GM18907 (cell line): ENCODE data around the gene SEMA4A.
A peak's percentile ranks its signal among the peaks of the same experiment; 100 is the strongest.
"Not testable (repeated sequence)": the region's sequence is repeated elsewhere in the genome, so short reads cannot be mapped to it uniquely, and the experiment has no call there.

Experiments used
- ATAC-seq: cut with Tn5 transposase; IDR thresholded peaks from one replicate; pipeline ENCODE4 v1.9.1; 2021; ENCODE audit warnings: mild to moderate bottlenecking, moderate library complexity; ENCODE audit not compliant: unreplicated experiment

SEMA4A gene

DNA sequence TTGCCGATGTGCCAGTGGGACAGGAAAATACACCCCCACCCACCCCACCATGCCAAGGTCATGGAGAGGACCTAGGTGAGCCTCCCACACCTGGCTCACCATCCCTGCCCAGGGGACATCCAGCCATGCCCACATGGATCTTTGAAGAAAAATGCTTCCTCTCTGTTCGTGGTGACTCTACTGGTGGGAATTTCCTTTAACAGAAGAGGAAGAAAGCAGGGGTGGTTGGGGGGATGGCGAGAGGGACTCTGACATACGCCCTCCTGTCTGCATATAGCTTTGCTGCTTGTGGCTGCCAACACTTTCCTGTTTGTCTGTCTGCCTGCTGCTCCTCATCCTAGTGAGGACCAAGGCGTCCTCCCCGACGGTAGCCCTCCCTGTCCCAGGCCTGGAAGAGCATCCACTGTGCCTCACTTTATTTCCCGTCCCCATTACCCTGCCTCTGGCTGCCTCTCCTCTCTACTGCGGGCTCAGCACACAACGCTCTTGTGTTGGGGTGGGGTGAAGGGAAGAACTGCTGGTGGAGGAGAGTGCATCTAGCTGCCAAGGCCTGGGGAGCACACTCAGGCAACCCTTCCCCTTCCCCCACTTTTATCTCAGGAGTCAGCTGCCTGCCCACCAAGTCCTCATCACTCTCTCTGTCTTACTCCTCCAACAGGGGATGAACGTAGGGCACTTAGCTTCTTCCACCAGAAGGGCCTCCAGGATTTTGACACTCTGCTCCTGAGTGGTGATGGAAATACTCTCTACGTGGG is 2.5 kb downstream of the SEMA4A start:
- ATAC-seq = no peak

DNA sequence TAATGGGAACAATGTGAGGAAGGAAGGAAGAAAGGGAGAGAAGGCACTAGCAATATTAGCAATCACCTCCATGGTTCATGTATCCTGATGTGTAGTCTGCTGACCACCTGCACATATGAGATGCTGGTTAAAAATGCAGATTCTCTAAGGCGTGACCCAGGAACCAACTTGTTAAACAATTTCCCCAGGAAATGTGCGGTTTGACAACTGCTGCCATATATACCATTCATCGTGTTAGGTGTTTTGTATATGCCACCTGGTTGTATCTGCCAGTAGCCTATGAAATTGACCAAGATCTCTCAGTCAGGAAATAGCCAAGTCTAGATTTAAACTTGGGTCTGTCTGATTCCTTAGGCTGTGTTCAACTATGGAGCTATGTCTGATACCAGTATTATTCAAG is 4.1 kb downstream of the SEMA4A start:
- ATAC-seq = peak; percentile 26

DNA sequence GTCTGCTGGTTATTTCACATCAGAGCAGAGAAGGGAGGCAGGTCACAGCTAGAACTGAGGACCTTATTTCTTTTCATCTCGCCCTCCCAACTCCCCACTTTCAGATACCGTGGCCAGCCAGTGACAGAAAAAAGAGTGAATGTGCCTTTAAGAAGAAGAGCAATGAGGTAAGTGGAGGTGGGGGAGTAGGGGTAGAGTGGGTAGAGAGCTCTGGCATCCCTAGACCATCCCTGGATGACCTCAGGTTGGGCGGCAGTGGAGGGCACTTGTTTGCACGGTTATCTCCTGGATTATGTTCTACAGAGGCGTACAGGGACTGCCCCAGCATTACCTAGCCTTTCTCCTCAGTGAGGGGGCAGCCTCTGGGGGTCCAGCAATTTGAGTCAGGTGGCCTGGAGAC is 4.6 kb downstream of the SEMA4A start:
- no peak for ATAC-seq

DNA sequence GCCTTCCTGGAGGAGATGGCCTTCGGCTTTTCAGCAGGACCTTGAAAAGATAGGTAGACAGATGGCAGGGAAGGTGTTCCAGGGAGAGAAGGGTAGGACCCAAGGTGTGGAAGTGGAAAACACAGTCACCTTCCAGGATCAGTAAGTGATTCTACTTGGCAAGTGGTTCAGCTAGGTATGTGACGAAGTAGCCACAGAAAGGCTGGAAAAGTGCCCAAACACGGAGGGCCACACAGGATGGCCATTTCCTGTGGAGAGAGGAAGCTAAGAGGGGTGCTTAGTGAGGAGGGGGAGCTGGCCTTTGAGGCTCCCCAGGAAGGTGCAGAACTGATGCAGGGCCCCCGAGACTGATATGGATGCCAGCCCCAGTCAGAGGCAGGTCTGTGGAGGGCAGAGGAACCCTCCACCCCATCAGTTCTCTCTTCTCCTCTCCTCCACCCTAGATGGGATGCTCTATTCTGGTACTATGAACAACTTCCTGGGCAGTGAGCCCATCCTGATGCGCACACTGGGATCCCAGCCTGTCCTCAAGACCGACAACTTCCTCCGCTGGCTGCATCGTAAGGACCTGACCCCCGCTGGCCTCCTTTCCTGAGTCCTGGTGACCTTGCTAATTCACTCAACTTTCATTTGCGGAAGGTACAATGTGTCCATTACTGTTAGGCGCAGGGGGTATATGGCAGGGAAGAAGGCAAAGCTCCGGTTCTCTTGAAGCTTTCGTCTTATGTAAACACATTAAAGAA is 6.8 kb downstream of the SEMA4A start:
- no peak for ATAC-seq

DNA sequence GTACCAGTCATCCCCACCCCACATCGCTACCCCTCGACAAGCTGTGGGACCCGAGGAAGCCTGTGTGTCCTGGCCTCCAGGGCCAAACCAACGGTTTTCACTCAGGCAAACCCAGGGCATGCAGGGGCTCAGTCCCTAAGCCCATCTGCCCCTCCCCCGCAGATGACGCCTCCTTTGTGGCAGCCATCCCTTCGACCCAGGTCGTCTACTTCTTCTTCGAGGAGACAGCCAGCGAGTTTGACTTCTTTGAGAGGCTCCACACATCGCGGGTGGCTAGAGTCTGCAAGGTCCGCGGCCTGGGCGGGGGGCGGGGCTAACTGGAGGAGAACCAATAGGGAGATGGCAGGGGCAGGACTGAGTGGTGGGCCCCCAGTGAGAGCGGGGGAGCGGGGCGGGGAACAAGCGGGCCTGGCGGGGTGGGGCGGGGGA is 7.4 kb downstream of the SEMA4A start:
- no peak for ATAC-seq

DNA sequence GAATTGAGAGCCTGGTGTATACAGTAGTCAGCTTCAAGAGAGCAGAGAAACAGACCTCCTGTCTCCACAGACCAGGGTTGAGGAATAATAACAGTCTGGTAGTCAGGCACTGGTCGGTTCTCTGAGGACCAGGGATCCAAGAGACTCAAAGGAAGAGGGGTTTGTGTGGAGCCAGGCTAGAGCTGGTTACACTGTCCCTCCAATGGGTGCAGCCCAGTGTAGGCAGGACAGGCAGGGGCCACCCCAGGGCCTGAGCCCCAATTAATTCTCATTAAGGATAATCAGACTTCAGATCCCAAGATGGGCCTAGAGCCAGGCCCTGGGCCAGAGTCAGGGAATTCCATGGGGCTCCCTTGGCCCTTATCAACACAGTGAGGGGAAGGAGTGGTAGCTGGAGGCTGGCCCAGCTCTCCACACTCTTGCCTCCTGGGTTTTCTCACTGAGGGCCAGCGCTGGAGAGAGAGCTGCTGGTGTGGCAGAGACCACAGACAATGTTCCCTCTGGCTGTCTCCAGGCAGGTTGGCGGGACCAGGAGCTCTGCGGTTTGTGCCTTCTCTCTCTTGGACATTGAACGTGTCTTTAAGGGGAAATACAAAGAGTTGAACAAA is 9.1 kb downstream of the SEMA4A start:
- ATAC-seq = no peak

DNA sequence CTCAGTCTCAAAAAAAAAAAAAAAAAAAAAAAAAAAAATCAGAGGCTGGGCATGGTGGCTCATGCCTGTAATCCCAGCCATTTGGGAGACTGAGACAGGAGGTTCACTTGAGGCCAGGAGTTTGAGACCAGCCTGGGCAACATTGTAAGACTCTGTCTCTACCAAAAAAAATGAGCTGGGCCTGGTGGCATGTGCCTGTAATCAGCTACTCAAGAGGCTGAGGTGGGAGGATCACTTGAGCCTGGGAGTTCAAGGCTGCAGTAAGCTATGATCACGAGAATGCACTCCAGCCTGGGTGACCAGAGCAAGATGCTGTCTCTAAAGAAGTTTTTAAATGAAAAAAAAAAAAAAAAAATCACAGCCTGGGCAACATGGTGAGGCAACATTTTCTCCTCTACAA is 10.3 kb downstream of the SEMA4A start:
- ATAC-seq = no peak

DNA sequence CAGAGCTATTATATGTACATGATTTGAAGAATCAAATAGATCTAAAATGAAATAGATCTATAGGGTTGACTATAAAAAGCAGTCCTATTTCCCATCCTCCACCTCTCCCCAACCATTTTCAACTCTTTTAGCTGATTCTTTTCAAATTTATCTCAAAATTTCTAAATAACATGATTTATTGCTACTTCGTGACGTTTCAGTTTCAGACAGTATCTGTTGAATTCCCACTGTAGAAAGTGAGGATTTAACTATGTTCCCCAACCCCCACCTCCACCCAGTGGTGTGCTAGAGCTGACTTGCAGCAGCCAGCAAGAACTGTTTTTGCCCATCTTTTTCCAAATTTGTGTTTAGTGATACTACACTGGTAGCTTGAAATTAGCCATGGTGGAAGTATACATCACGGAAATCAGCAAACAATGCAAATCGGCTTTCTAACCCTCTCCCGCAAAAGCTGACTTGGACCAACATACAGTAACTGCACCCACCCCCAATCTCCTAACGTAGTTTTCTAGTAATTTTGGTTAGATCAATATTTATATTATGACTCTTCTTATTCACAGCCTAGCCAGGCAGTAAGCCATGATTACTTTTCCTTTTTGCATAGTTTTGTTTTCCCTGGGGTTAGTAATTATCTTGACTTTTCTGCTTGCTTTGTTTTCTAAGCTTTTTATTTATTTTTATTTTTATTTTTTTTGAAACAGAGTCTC is 10.9 kb downstream of the SEMA4A start:
- ATAC-seq = no peak

DNA sequence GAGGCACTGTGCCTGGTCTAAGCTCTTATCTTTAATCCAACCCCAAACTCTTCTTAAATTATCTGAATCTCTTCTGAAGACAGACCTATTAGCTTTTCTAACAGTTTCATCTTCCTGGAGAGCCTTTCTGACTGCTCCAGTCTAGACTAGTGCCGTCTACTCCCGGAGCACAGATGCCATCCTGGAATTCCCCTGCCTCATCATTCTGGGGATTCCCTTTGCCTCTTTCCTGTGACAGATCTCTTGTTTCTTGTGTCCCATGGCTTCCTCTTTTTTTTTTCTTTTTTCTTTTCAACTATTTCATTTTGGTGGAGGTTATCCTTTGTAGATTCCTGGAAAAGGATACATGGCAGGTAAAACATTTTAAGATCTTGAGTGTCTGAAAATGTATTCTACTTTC is 11.7 kb downstream of the SEMA4A start:
- no peak for ATAC-seq

DNA sequence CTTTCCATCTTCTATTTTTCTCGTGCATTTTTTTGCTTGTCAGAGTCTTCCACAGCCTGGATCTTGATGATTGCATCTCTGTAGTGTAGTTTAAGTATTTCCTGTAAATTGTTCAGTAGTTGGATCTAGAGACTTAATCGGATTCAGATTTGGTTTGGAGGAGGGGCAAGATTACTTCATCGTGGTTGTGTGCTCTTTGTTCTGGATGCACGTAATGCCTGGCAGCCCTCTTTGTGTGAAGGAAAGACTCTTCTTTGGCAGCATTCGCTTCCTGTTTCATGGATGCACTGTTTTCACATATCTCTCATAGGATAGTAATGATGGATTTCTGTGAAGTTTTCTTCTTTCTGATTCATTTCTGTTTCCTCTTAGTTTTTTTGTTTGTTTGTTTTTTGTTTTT is 14.2 kb downstream of the SEMA4A start:
- ATAC-seq = no peak

DNA sequence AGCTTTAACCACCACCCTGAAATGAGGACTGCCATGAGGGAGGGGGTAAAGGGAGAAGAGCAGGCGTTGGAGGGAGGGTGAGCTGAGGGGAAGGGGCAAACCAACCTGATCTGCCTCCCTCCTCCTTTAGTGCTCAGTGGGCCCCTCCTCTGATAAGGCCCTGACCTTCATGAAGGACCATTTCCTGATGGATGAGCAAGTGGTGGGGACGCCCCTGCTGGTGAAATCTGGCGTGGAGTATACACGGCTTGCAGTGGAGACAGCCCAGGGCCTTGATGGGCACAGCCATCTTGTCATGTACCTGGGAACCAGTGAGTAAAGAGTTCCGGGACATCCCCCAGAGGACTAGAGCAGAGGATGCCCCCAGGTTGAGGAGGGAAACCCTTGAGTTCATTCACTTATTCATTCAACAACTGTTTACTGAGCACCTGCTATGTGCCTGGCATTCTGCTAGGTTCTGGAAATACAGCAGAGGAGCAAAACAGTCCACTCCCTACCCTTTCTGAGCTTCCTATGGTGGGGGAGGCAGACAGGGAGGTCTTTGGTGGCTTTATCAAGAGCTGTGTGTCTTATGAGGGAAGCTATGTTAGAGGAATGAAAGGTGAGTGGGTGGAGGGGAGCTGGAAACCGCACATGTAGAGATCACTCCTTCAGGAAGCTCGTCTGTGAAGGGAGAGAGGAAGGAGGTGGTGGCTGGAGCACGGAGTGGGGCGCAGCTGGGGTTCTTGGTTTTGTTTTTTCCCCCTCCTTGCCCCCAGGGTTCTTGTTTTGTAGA is 19.5 kb downstream of the SEMA4A start:
- no peak for ATAC-seq

DNA sequence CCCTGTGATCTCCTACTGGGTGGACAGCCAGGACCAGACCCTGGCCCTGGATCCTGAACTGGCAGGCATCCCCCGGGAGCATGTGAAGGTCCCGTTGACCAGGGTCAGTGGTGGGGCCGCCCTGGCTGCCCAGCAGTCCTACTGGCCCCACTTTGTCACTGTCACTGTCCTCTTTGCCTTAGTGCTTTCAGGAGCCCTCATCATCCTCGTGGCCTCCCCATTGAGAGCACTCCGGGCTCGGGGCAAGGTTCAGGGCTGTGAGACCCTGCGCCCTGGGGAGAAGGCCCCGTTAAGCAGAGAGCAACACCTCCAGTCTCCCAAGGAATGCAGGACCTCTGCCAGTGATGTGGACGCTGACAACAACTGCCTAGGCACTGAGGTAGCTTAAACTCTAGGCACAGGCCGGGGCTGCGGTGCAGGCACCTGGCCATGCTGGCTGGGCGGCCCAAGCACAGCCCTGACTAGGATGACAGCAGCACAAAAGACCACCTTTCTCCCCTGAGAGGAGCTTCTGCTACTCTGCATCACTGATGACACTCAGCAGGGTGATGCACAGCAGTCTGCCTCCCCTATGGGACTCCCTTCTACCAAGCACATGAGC is 23.3 kb downstream of the SEMA4A start:
- ATAC-seq = no peak

DNA sequence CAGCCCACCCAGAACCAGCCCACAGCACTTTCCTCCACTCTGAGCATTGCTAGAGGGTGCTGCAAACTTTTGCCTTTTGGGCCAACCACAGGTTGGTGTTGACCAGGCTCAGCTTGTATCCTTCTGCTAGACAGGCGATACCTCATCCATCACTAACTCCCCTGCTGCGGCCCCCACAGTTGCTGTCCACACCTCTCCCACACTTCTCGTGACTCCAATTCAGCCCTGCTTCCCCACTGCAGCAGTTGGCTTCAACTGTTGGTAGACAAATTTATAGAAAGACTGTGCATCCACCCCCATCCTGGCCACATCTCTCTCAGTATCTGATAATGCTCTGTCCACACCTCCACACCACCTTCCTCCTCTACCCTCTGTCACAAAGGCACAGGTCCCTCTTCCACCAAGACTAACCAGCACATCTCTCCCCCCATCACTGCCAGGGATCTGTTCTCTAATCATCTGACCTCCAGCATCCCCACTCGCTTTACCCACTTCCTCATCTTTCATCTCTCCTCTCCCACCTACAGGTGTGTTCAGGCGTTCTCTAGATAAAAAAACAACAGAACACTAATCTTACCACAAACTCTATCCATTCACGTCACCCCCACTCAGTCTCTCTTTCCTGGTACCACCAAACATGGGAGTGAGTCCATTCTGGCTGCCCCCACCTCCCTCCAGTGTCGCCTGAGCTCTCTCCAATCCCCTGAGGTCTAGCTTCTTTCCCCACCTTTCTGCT is 24.7 kb downstream of the SEMA4A start:
- no peak for ATAC-seq

DNA sequence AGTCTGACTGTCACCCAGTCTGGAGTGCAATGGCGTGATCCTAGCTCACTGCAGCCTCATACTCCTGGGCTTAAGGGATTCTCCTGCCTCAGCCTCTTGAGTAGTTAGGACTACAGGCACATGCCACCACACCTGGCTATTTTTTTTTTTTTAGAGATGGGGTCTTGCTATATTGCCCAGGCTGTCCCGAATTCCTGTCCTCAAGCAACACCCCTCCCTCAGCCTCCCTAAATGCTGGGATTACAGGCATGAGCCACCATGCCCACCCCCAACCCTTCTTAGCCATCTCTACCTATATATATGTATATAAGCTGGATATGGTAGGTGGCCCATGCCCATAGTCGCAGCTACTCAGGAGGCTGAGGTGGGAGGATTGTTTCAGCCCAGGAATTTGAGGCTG is 27.1 kb downstream of the SEMA4A start:
- no peak for ATAC-seq

DNA sequence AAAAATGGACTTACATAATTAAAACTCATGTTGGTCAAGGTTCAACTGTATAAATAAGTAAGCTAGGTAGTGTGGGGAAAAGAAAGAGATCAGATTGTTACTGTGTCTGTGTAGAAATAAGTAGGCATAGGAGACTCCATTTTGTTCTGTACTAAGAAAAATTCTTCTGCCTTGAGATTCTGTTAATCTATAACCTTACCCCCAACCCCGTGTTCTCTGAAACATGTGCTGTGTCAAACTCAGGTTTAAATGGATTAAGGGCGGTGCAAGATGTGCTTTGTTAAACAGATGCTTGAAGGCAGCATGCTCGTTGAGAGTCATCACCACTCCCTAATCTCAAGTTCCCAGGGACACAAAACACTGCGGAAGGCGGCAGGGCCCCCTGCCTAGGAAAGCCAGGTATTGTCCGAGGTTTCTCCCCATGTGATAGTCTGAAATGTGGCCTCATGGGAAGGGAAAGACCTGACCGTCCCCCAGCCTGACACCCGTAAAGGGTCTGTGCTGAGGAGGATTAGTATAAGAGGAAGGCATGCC is 28.1 kb downstream of the SEMA4A start:
- ATAC-seq = not testable (repeated sequence)

DNA sequence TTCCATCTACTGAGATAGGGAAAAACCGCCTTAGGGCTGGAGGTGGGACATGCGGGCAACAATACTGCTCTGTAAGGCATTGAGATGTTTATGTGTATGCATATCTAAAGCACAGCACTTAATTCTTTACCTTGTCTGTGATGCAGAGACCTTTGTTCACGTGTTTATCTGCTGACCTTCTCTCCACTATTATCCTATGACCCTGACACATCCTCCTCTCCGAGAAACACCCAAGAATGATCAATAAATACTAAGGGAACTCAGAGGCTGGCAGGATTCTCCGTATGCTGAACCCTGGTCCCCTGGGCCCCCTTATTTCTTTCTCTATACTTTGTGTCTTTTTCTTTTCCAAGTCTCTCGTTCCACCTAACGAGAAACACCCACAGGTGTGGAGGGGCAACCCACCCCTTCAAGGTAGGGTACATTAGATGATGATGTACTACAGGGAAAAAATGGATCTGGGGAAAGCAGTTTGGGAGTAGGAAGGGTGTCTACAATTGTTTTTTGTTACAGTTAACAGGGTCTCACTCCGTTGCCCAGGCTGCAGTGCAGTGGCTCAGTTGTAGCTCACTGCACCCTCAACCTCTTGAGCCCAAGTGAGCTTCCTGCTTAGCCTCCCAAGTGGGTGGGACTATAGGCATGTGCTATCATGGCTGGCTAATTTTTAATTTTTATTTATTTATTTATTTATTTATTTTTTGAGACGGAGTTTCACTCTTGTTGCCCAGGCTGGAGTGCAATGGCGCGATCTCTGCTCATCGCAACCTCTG is 28.8 kb downstream of the SEMA4A start:
- ATAC-seq = not testable (repeated sequence)

DNA sequence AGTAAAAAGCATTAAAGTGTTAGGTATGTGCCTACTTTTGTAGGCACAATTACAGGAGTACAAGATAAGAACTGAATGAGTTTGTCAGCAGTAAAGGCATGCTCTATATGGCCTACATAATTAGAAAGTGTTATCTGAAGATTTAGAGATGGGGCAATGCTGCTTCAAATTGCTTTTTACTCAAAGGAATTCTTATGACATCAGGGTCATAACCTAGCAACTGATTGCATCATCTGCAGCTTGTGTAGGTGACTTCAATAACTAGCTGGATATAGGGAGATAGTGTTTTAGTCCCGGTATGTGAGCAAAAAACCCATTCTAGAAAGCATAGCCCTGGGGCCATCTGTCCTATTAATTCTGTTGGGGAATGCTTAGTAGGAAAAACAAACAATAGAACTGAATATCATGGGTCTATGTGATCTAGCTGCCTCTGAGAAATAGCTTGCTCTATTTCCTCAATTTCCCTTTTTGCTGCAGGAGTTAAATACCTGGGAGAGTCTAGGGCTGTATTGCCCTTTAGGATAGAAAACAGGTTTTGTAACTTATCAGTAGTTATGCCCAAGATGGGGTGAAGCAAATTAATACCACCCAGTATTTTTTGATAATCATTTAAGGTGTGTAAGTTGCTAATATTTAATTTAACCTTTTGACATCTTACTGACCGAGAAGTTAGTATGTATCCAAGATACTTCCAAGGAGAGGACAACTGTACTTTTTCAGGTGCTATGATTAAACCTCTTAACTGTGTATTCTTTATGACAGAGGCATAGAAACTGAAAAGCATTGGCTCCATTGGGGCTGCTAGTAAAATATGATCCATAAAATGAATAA is 33.2 kb downstream of the SEMA4A start:
- not testable (repeated sequence) for ATAC-seq

DNA sequence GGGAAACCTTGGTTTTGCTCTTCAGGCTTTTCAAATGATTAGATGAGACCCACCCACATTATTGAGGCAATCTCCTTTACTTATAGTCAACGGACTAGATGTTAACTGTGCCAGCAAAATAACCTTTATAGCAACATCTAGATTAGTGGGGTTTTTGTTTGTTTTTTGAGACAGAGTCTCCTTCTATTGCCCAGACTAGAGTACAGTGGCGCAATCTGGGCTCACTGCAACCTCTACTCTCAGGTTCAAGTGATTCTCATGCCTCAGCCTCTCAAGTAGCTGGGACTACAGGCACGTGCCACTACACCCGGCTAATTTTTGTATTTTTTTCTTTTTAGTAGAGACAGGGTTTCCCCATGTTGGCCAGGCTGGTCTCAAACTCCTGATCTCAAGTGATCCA is 36.9 kb downstream of the SEMA4A start:
- not testable (repeated sequence) for ATAC-seq
